Caco-2 (cell line): ENCODE results near the gene DMKN. TPM values are rescaled to one million over a fixed set of nuclear protein-coding genes. Genes with fewer than 3 reads are reported as not detected.

Experiments used
- BruUV-seq: library from RNA; stranded (reverse); fragments of 400-500 nt; replicated peaks from 2 replicates; lab custom pipeline; 2021; lab: Mats Ljungman, UMichigan
- CTCF ChIA-PET: fragments of 300-600 bp; sonication (Branson Sonifier 250); formaldehyde crosslinking; loops from one replicate; lab custom pipeline; 2022; ENCODE audit warnings: antibody characterized with exemption; lab: Charles Lee
- POLR2A ChIA-PET: fragments of 300-600 bp; sonication (Branson Sonifier 250); formaldehyde crosslinking; loops from one replicate; lab custom pipeline; 2022; ENCODE audit warnings: antibody characterized with exemption; lab: Charles Lee
- DNase-seq, 2 experiments: peaks; one replicate each; pipeline versions ENCODE4 v3.0.0 to v3.0.0-alpha.2; 2020 to 2022
- H3K27me3 ChIP-seq: replicated peaks from 2 replicates; pipeline ENCODE4 v1.6.0; 2011; ENCODE audit warnings: low read length; ENCODE audit not compliant: control insufficient read depth, insufficient read depth
- H3K36me3 ChIP-seq: 2 replicates; pipeline ENCODE4 v1.5.1; 2011; ENCODE audit warnings: low read length; ENCODE audit not compliant: control insufficient read depth, insufficient read depth
- H3K4me1 ChIP-seq: fragments of 250-450 bp; sonication (Bioruptor Pico); 2 replicates; pipeline ENCODE4 v1.5.1; 2020; ENCODE audit warnings: mild to moderate bottlenecking
- H3K4me3 ChIP-seq: 2 replicates; pipeline ENCODE4 v1.5.1; 2011; ENCODE audit warnings: low read depth, mild to moderate bottlenecking, control low read depth, low read length
- H3K9me3 ChIP-seq: fragments of 250-450 bp; sonication (Bioruptor Pico); 2 replicates; pipeline ENCODE4 v1.5.1; 2020; ENCODE audit warnings: mild to moderate bottlenecking, moderate library complexity
- H3K27ac Mint-ChIP-seq: one replicate; pipeline ENCODE4 v1.8.0; 2022; ENCODE audit warnings: mixed read lengths; ENCODE audit not compliant: unreplicated experiment
- H3K27me3 Mint-ChIP-seq: one replicate; pipeline ENCODE4 v1.8.0; 2022; ENCODE audit warnings: mixed read lengths; ENCODE audit not compliant: insufficient read depth, unreplicated experiment
- H3K36me3 Mint-ChIP-seq: one replicate; pipeline ENCODE4 v1.8.0; 2022; ENCODE audit warnings: mild to moderate bottlenecking, mixed read lengths; ENCODE audit not compliant: insufficient read depth, unreplicated experiment
- H3K4me1 Mint-ChIP-seq: one replicate; pipeline ENCODE4 v1.8.0; 2022; ENCODE audit warnings: low read depth, mixed read lengths; ENCODE audit not compliant: unreplicated experiment
- H3K4me3 Mint-ChIP-seq: one replicate; pipeline ENCODE4 v1.8.0; 2022; ENCODE audit warnings: mild to moderate bottlenecking, moderate library complexity, mixed read lengths; ENCODE audit not compliant: unreplicated experiment
- H3K9me3 Mint-ChIP-seq: one replicate; pipeline ENCODE4 v1.8.0; 2022; ENCODE audit warnings: mixed read lengths; ENCODE audit not compliant: unreplicated experiment
- CTCF ChIP-seq, 2 experiments: fragments of 200-600 bp in 1 of 2; IDR thresholded peaks; 1 replicate in 1 of 2; 2 replicates in 1 of 2; pipeline versions ENCODE4 v1.5.1 to v1.8.0; 2011 to 2022; ENCODE audit warnings: antibody characterized with exemption in 1 of 2, control low read depth in 1 of 2, inconsistent platforms in 1 of 2, low read depth in 1 of 2, low read length in 1 of 2, mild to moderate bottlenecking in 1 of 2, moderate library complexity in 1 of 2; ENCODE audit not compliant: insufficient read depth in 1 of 2, severe bottlenecking in 1 of 2, unreplicated experiment in 1 of 2
- intact Hi-C: fragments of 100-400 bp; cut with micrococcal nuclease; formaldehyde crosslinking; loops from one replicate; pipeline ENCODE4 v1.10.0; 2022; ENCODE audit not compliant: unreplicated experiment
- total RNA-seq: library from RNA; stranded (reverse); gene quantifications from 2 replicates; pipeline ENCODE4 v1.2.3, GENCODE V29; 2022

The DMKN gene
- total RNA-seq, 1 experiment from 2014 or later, result 341 TPM

- peaks cover 4% of the 10 kb centered on the region for H3K36me3 Mint-ChIP-seq
- Histone ChIP-seq H3K36me3 (no peaks in the 10 kb centered on the region), H3K27me3 (no peaks in the 10 kb centered on the region), H3K9me3 (no peaks in the 10 kb centered on the region), H3K4me3 (no peak overlapping the region), H3K4me1 (no peaks in the 10 kb centered on the region)
- DNase-seq, result no peak
- peaks cover 7% of the 10 kb centered on the region for H3K4me1 Mint-ChIP-seq
- H3K27ac Mint-ChIP-seq, result no peak overlapping the region
- ChIA-PET POLR2A (no interaction called here), CTCF (no interaction called here)
- no peaks in the 10 kb centered on the region for H3K9me3 Mint-ChIP-seq
- H3K27me3 Mint-ChIP-seq, result peaks cover 12% of the 10 kb centered on the region
- no peak overlapping the region for H3K4me3 Mint-ChIP-seq
- no peak for TF ChIP-seq CTCF (IDR thresholded peaks at IDR 0.05; ENCODE audit: insufficient read depth in 1 of 2, low read depth in 1 of 2, low read length in 1 of 2, severe bottlenecking in 1 of 2, unreplicated experiment in 1 of 2)
- intact Hi-C loops, result no loop called here
- no TSS peak for BruUV-seq
Observed at GRCh38 chr19:35524181-35524837, 10.9 kb upstream of the DMKN start.

GRCh38 chr19:35522745-35523327 lies 9.4 kb upstream of the DMKN start:
- peaks cover 5% of the 10 kb centered on the region for H3K27me3 Mint-ChIP-seq

More at GRCh38 chr19:35522745-35523327, 9.4 kb upstream of the DMKN start:
- no peaks in the 10 kb centered on the region for H3K36me3 ChIP-seq
- no peak overlapping the region for H3K4me3 ChIP-seq
- peaks cover 7% of the 10 kb centered on the region for H3K4me1 Mint-ChIP-seq
- intact Hi-C loops, result no loop called here
- ChIA-PET CTCF (no interaction called here), POLR2A (interaction anchor here (0.6 kb wide), 1 partner anchor 18 kb away, joined by 7 read pairs; no protein-coding TSS in a partner anchor)
- DNase-seq, result no peak
- no peaks in the 10 kb centered on the region for H3K9me3 ChIP-seq
- peaks cover 5% of the 10 kb centered on the region for H3K36me3 Mint-ChIP-seq
- no peaks in the 10 kb centered on the region for H3K4me1 ChIP-seq
- no peak overlapping the region for H3K27ac Mint-ChIP-seq
- no peaks in the 10 kb centered on the region for H3K27me3 ChIP-seq
- H3K4me3 Mint-ChIP-seq, result no peak overlapping the region
- no TSS peak for BruUV-seq
- TF ChIP-seq CTCF (IDR thresholded peaks at IDR 0.05; ENCODE audit: insufficient read depth in 1 of 2, low read depth in 1 of 2, low read length in 1 of 2, severe bottlenecking in 1 of 2, unreplicated experiment in 1 of 2), result no peak
- no peaks in the 10 kb centered on the region for H3K9me3 Mint-ChIP-seq
